Neutrophil (primary cell): ENCODE results near the gene CMKLR1.

Experiments used
- H3K27ac ChIP-seq: fragments of 200-600 bp; sonication (generic); 2 replicates; pipeline ENCODE4 v1.5.1; 2016; ENCODE audit warnings: mild to moderate bottlenecking, moderate library complexity
- H3K27me3 ChIP-seq: fragments of 200-600 bp; sonication (generic); 2 replicates; pipeline ENCODE4 v1.6.0; 2016; ENCODE audit warnings: mild to moderate bottlenecking
- H3K36me3 ChIP-seq: fragments of 200-600 bp; sonication (generic); 2 replicates; pipeline ENCODE4 v1.5.1; 2017
- H3K4me1 ChIP-seq, 2 experiments: fragments of 200-600 bp in 1 of 2; sonication (generic) in 1 of 2; 1 replicate in 1 of 2; 2 replicates in 1 of 2; pipeline versions ENCODE4 v1.5.1 to v1.6.1; 2013 to 2016; ENCODE audit warnings: low read depth in 1 of 2, low read length in 1 of 2, mild to moderate bottlenecking in 1 of 2, moderate library complexity in 1 of 2; ENCODE audit not compliant: control insufficient read depth in 1 of 2, insufficient read depth in 1 of 2
- H3K4me3 ChIP-seq, 2 experiments: fragments of 200-600 bp in 1 of 2; sonication (generic) in 1 of 2; 1 replicate in 1 of 2; 2 replicates in 1 of 2; pipeline ENCODE4 v1.5.1; 2013 to 2016; ENCODE audit warnings: low read depth in 1 of 2, low read length in 1 of 2, mild to moderate bottlenecking in 1 of 2, moderate library complexity in 1 of 2
- H3K9me3 ChIP-seq: fragments of 200-600 bp; sonication (generic); 2 replicates; pipeline ENCODE4 v1.5.1; 2016
- CTCF ChIP-seq: fragments of 200-600 bp; sonication (generic); IDR thresholded peaks from 2 replicates; pipeline ENCODE4 v1.5.1; 2016; ENCODE audit warnings: antibody characterized with exemption

CMKLR1 gene

GRCh38 chr12:108380382-108380781 is 41.3 kb upstream of the CMKLR1 start:
- Histone ChIP-seq H3K9me3 (no peaks in the 10 kb centered on the region), H3K36me3 (no peaks in the 10 kb centered on the region), H3K4me1 (no peaks in the 10 kb centered on the region), H3K4me3 (no peak overlapping the region), H3K27ac (no peak overlapping the region), H3K27me3 (no peaks in the 10 kb centered on the region)
- TF ChIP-seq CTCF = no peak

DNA sequence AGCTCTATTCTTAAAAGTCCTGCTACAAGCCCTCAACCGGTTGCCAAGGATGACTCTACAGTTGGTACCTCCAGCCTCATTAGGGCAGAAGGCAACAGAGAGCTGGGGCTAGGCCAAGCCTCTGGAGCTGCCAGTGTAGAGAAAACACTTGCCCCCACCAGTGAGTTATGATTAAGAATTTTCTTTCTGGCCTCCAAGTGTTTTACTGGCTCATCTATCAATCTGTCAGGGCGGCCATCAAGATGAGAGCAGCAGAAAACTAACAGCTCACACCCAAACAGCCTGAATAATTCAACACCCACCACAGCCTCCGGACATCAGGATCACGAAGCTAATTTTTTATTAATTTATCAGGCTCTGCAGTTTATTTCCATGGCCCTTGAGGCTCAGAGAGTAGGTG is 40.7 kb upstream of the CMKLR1 start:
- Histone ChIP-seq H3K9me3 (no peaks in the 10 kb centered on the region), H3K4me1 (no peaks in the 10 kb centered on the region), H3K36me3 (no peaks in the 10 kb centered on the region), H3K4me3 (no peak overlapping the region), H3K27ac (no peak overlapping the region), H3K27me3 (no peaks in the 10 kb centered on the region)
- no peak for TF ChIP-seq CTCF

GRCh38 chr12:108378926-108379325 is 39.8 kb upstream of the CMKLR1 start:
- TF ChIP-seq CTCF = no peak
- no peak overlapping the region for H3K27ac ChIP-seq
- H3K27me3 ChIP-seq = no peaks in the 10 kb centered on the region
- no peaks in the 10 kb centered on the region for H3K4me1 ChIP-seq
- H3K9me3 ChIP-seq = no peaks in the 10 kb centered on the region
- H3K36me3 ChIP-seq = no peaks in the 10 kb centered on the region
- no peak overlapping the region for H3K4me3 ChIP-seq

DNA sequence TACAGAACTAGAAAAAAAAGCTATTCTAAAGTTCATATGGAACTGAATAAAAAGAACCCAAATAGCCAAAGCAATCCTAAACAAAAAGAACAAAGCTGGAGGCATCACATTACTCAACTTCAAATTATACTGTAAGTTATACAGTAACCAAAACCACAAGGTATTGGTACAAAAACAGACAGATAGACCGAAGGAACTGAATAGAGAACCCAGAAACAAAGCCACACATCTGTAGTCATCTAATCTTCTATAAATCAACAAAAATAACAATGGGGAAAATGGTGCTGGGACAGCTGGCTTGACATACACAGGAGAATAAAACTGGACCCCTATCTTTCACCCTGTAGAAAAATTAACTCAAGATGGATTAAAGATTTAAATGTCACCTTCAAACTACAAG is 38.1 kb upstream of the CMKLR1 start:
- H3K27ac ChIP-seq = no peak overlapping the region
- no peak for TF ChIP-seq CTCF

GRCh38 chr12:108375986-108376663 is 37.0 kb upstream of the CMKLR1 start:
- Histone ChIP-seq H3K4me3 (no peak overlapping the region), H3K9me3 (no peaks in the 10 kb centered on the region), H3K4me1 (no peaks in the 10 kb centered on the region), H3K27me3 (no peaks in the 10 kb centered on the region), H3K27ac (no peak overlapping the region), H3K36me3 (no peaks in the 10 kb centered on the region)
- no peak for TF ChIP-seq CTCF

More for the DNA sequence above, 38.1 kb upstream of the CMKLR1 start:
- Histone ChIP-seq H3K4me1 (no peaks in the 10 kb centered on the region), H3K4me3 (no peak overlapping the region), H3K36me3 (no peaks in the 10 kb centered on the region), H3K9me3 (no peaks in the 10 kb centered on the region), H3K27me3 (no peaks in the 10 kb centered on the region)
